CD1c-positive myeloid dendritic cell (primary cell): ENCODE measurements around the gene USP21.

ENCODE experiments used
- DNase-seq: peaks from one replicate; pipeline ENCODE4 v3.0.0-alpha.2; 2016; ENCODE audit errors: extremely low spot score

Gene USP21

DNA sequence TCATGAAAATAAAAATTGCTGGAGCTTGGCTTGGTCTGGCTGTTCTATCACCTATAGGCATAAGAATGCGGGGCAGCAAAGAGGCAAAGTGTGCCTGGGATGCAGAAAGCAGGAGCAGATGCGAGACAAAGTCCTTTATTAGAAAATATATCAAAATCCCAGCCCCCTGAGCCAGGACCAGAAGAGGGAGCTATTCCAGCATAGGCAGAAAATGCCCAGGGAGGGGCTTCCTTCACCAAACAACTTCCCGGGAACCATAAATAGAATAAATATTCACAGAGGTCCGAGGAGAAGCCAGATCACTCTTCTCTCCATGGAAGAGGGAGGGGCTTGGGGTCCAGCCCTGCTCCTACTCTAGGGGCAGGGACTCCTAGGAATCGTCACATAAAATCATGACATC, 11.9 kb downstream of the USP21 start:
- no peak for DNase-seq

DNA sequence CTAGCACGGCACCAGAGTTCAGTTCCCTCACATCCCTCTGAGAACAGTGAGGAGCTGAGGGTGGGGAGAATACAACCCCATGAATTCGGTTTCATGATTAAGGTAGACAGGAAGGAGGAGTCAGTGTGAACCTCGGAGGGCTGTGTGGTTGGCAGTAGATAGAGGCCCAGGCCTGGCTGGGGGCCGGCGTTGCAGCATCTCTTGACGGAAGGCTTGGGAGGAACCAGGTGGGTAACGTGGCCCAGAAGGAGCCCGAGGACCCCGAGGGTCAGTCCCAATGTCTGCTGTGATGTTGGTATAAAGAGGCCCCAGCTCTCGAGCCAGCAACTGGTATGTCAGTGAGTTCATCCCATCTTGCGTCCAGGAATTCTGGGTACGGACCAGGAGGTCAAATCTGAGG, 12.4 kb downstream of the USP21 start:
- no peak for DNase-seq

GRCh38 chr1:161172349-161172748, 13.0 kb downstream of the USP21 start:
- no peak for DNase-seq

DNA sequence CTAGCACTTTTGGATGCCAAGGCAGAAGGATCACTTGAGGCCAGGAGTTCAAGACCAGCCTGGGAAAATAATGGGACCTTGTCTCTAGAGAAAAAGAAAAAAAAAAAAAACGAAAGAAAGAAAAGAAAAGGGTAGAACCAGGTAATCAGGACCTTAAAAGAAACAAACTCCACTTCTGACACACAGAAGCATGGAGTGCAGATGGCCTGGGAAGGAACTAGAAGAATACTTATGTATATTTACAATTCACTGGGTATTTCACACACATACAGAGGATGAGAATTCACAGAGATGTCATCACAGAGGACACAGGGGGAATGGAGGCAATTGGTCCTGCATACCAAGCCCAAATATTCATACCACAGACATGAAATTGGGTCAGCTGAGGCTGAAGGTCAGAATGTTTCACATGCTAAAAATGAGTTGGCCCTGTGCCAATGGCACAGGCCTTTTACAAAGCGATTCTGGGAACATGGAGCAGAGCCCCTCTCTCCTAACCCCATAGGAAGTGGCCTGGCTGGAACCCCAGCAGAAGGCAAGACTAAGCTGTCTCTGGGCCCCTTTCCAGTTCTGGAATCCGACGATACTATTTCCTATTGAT, 13.6 kb downstream of the USP21 start:
- no peak for DNase-seq

GRCh38 chr1:161173711-161174110, 14.4 kb downstream of the USP21 start:
- DNase-seq: no peak

DNA sequence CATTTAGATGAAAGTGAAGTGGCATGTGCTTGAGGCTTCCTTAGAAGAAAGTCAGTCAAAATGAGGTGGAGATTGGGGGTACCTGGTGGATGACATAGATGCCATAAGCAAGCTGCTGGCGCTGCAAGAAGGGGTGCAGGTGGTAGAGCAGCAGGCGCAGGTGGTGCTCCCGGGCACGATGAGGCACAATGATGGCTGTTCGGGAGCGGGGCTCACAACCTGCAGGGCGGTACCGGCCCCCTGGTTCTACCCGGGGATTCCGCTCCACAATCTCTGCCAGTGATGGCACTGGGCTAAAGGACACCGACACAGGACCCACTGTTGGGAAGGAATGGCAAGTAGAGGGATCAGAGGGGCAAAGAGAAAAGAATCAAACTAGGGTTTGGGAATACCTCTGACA, 15.6 kb downstream of the USP21 start:
- DNase-seq: no peak

DNA sequence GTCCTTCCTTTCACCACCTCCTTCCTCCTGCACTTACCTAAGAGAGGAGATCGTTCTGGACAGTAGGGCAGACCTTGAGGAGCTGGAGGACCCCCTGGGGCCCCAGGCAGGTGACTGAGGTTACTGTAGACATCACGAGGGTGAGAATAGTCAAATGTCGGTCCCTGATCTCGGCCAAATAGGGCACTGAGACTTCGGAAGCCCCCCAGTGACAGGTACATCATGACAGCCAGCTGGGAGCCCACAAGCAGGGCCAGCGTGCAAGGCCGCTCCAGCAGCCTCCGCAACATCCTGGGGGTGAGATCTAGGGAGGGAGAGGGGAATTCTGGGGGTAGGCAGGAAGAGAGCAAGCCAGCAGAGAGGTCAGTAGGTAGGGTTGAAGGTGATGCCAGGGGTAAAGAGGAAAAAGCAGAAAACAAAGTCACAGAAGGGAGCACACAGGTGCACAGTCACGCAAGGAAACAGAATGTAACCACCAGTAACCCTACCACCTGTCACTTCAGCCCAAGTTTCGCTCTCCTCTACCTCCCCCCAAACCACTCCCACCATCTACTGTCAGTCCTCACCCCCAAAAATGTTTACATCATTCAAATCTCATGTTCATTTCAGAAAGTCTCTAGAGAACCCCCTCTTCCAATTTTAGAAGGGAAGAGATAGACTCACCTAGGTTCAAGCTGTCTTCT, 16.6 kb downstream of the USP21 start:
- no peak for DNase-seq

DNA sequence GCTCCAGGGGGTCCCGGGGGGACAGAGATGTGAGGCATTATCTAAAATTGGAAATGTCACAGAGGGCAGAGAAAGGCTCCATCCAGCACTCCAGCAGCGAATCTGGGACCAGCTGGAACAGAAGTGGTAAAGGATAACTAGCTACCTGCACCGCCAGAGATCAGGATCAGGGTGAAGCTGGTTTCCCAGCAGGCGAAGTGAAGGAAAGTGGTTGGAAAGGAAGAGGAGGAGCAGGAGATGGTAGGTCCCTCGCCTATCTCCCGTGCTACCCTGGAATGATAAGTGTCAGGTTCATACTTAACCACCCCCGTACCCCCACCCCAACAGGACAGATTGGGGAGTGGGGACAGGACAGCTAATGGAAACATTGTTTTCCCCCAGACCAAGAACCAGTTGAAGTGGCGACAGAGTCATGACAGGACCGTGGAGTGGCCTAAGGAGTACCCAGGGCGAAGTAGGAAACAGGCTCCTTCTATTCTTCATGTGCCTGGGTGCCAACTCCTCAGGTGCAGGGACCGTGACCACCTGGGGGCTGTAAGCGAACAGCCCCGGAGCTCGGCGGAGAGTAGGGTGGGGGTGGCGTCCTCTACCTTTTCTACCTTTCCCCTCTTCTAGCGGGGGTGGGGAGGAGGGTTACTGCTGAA, 17.3 kb downstream of the USP21 start:
- no peak for DNase-seq

- peak; percentile 92 for DNase-seq
Observed at GRCh38 chr1:161177112-161177935, 18.0 kb downstream of the USP21 start, which contains the start of gene B4GALT3. Gene B4GALT3, minus strand, starts transcription at chr1:161177507. Its CDS starts 1,447 bp downstream, at chr1:161176060.

DNA sequence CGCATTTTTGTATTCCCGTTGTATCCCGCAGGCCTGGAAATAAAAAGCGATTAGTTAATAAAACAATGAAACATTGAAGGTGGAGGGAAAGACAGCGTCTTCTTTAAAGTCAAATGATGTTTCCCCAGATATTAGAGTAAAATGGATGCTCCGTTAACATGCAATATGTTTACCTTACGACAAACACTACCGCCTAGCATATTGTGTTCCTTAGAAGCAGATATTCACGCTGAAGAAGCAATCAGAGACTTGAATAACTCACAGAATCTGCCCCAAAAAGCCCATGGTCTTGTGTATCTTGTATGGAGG, 18.6 kb downstream of the USP21 start:
- no peak for DNase-seq

DNA sequence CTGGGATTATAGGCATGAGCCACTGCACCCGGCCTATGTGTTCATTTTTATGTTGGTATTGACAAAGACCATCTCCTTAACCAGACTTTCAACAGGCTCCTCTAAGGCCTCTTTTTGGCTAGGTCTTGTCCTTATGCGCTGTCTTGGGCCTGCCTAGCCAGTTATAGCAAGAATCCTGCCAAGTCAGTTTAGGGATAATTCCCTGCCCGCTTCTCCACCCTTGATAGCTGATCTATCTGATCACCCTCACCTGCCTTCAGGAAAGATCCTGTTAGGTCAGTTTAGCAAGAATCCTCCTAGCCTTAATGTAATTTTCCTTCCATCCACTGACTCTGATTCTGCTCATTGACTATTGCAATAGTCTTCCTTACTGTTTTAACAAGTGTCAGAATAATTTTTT, 20.4 kb downstream of the USP21 start:
- DNase-seq: no peak

DNA sequence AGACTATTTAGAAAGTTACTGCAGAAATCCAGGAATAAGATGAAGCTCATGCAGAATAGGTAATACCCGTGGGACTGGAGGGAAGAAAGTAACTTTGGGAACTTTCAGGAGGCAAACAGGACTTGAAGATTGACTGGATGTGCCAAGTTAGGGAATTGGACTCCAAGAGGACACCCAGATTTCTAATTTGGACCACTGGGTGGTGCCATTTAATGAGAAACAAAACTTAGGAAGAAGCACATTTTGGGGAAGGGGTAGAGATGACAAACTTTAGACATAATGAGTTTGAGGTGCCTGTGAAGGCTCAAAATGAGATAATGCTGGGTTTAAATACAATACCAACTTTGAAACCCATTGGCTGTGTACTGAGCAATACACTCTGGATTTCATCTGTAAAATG, 21.3 kb downstream of the USP21 start:
- peak; percentile 59 for DNase-seq

DNA sequence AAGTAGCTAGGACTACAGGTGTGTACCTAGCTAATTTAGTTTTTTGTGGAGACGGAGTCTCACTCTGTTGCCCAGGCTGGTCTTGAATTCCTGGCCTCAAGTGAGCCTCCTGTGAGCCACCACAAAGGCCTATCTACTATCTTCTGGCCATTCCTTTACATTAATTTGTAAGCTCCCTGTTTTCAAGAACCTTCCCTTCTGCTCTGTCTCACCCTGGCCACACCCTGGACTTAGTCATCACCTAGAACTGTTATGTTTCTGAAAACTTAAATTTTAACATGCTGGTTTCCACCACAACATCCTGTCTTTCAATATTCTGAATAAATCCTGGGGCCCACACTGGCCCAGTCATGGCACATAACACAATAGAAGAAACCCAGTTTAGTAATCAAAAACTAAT, 22.9 kb downstream of the USP21 start:
- peak; percentile 51 for DNase-seq

DNA sequence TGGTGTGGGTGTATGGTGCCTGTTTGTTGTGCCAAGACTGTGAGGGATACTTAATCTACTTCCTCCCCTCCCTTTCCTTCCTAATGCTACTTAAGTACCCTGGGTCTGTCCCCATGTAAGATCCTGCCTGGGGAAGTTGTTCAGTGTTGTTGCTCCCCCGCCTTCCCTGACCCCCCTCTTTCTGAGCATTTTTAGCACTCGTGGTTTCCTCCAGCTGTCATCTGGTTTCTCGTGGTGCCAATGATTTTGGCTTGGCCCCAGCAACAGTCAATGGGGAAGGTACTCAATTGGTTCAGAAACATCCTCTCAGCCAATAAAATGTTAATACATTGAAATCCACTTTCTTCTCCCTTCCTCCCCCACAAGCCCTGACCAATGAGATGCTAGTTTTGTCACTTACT, 26.0 kb downstream of the USP21 start:
- DNase-seq: peak; percentile 96

DNA sequence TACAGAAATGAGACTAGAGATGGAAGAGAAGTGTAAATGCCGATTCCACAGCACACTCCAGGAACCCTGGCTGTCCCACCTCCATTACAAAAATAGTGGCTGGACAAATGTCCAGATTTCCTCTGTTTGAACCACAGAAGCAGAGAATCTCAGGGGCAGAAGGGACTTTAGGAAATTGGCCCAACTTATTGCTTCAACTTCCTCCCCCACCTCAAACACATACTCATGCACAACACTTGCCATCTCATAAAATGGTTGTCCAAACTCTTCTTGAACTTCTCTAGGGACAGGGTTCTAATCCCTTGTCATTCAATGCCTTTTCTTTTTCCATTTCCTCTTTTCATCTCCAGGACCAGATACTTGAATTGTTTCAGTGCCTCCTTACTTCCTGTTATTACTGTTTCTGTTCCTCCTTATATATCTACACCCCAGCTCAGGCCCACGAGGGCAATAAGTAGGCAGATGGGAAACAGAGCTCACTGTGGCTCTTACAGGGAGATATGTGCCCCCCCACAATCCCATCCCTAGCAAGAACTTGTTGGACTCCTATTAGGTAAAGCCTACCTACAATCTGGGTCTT, 26.5 kb downstream of the USP21 start:
- peak; percentile 89 for DNase-seq

DNA sequence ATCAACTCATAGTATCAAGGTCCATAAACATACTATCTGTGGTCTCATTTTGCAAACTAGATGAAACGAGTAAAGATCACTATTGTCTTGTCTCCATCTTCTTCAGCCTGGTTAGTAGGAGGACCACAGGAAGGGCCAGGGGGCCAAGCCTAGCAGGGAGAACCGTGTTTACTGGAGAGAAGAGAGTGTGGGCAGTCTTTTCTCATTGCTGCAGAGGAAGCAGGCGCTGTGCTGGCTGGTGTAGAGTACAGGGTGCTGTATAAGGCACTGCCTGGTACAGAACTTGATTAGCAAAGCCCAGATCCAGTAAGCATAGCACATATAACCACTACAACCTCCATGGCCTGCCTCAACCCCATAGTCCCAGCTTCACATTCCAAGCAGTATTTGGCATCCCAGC, 28.0 kb downstream of the USP21 start:
- DNase-seq: peak; percentile 24

- DNase-seq: no peak
Observed at GRCh38 chr1:161188381-161188780, 29.1 kb downstream of the USP21 start.

GRCh38 chr1:161189036-161189435, 29.7 kb downstream of the USP21 start:
- DNase-seq: no peak

DNA sequence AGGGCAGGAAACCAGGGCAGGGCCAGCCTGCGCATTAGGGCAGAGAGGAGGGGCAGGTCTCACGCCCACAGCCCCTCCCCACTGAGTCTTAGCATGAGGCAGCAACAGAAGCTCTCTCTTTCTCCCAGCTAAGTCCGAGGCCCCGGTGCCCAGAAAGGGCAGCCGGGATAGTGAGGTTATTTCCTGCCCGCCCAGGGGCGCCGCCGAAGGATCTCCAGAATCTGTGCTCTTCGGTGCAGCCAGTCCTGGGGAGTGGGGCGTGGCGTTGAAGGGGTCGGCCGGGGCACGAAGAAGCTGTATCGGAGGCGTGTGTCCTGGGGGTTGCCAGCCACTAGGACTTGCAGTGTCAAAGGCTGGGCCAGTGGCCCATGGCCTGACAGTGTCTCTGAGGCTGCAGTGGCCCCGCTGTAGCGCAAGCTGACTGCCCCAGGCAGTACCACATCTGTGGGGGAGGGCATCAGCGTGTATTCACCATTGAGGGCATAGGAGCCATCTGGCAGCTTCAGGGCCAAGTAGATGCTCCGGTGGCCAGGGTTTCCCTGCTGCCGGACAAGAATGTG, 31.7 kb downstream of the USP21 start:
- peak; percentile 27 for DNase-seq

DNA sequence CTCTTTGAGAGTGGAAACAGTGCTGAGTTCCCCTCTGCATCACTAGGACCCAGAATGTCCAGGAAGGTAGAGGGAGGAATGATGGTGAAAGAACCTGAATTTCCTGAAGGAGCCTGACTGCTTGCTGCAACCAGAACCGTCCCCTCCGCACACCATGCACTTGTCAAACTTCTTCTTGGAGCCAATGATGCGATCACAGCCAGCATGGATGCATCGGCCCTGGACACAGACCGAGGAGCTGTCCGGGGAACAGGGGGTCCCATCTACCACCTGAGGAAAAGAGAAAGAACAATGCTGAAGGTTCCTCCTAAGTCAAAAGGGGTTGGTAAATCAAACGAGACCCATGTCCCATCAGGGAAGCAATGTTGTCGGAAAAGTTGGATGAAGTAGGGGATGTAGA, 32.7 kb downstream of the USP21 start:
- DNase-seq: no peak

- DNase-seq: peak; percentile 86
Observed at GRCh38 chr1:161192476-161193465, 33.5 kb downstream of the USP21 start.
